OCI-LY7 (cell line): Measurements from ENCODE around the gene USP51. TPM values are rescaled to one million over a fixed set of nuclear protein-coding genes. Genes with fewer than 3 reads are reported as not detected.

ENCODE experiments used
- BruUV-seq: library from RNA; stranded (reverse); fragments of 400-500 nt; replicated peaks from 2 replicates; lab custom pipeline; 2021; lab: Mats Ljungman, UMichigan
- CTCF ChIA-PET: fragments of 300-600 bp; sonication (Branson Sonifier 250); formaldehyde crosslinking; loops from one replicate; lab custom pipeline; 2022; ENCODE audit warnings: antibody characterized with exemption; ENCODE audit not compliant: unreplicated experiment; lab: Charles Lee
- POLR2A ChIA-PET: fragments of 300-600 bp; sonication (Branson Sonifier 250); formaldehyde crosslinking; loops from one replicate; lab custom pipeline; 2022; ENCODE audit warnings: antibody characterized with exemption; lab: Charles Lee
- DNase-seq: peaks from one replicate; pipeline ENCODE4 v3.0.0-alpha.2; 2015; ENCODE audit warnings: low spot score
- H2AFZ ChIP-seq: fragments of 200-600 bp; sonication (generic), shearing (Covaris generic); 2 replicates; pipeline ENCODE4 v1.6.1; 2014; ENCODE audit warnings: mild to moderate bottlenecking, antibody characterized with exemption, low read length, moderate library complexity
- H3K27ac ChIP-seq: fragments of 200-600 bp; sonication (generic); 2 replicates; pipeline ENCODE4 v1.5.1; 2014; ENCODE audit warnings: mixed run types, low read depth, mild to moderate bottlenecking, moderate library complexity, low read length, inconsistent platforms; ENCODE audit not compliant: poor library complexity, severe bottlenecking
- H3K36me3 ChIP-seq: fragments of 200-600 bp; sonication (generic); 2 replicates; pipeline ENCODE4 v1.6.1; 2014; ENCODE audit warnings: mild to moderate bottlenecking, antibody characterized with exemption, low read length, moderate library complexity, mixed read lengths; ENCODE audit not compliant: insufficient read depth
- H3K4me1 ChIP-seq: fragments of 200-600 bp; sonication (generic); 2 replicates; pipeline ENCODE4 v1.5.1; 2014; ENCODE audit warnings: mild to moderate bottlenecking, low read length; ENCODE audit not compliant: insufficient read depth, poor library complexity, severe bottlenecking
- H3K4me2 ChIP-seq: fragments of 200-600 bp; sonication (generic); 2 replicates; pipeline ENCODE4 v1.6.1; 2014; ENCODE audit warnings: mild to moderate bottlenecking, low read length
- H3K4me3 ChIP-seq: fragments of 200-600 bp; sonication (generic); 2 replicates; pipeline ENCODE4 v1.5.1; 2014; ENCODE audit warnings: mild to moderate bottlenecking, low read depth, low read length; ENCODE audit not compliant: poor library complexity, severe bottlenecking
- H3K79me2 ChIP-seq: fragments of 200-600 bp; sonication (generic); 2 replicates; pipeline ENCODE4 v1.6.1; 2016; ENCODE audit warnings: low read depth, mild to moderate bottlenecking, low read length, moderate library complexity, mixed read lengths; ENCODE audit not compliant: insufficient read depth
- H3K9me2 ChIP-seq: fragments of 200-600 bp; sonication (generic); 2 replicates; pipeline ENCODE4 v1.6.1; 2016; ENCODE audit warnings: mild to moderate bottlenecking, low read length, mixed read lengths; ENCODE audit not compliant: insufficient read depth
- H3K9me3 ChIP-seq: fragments of 200-600 bp; sonication (generic); 2 replicates; pipeline ENCODE4 v1.6.1; 2014; ENCODE audit warnings: mild to moderate bottlenecking, mixed run types, low read length, mixed read lengths
- H4K20me1 ChIP-seq: fragments of 200-600 bp; sonication (generic); 2 replicates; pipeline ENCODE4 v1.6.1; 2014; ENCODE audit warnings: mild to moderate bottlenecking, antibody characterized with exemption, low read length, moderate library complexity, mixed read lengths; ENCODE audit not compliant: insufficient read depth
- CTCF ChIP-seq: fragments of 200-600 bp; sonication (generic); conservative IDR thresholded peaks from 2 replicates; pipeline ENCODE4 v1.5.1; 2014; ENCODE audit warnings: mild to moderate bottlenecking, antibody characterized with exemption, low read length, moderate library complexity, mixed read lengths
- EZH2phosphoT487 ChIP-seq: fragments of 200-600 bp; sonication (generic); IDR thresholded peaks from 2 replicates; pipeline ENCODE4 v1.6.1; 2018; ENCODE audit warnings: low read depth, borderline replicate concordance, mild to moderate bottlenecking, mixed run types, antibody characterized with exemption, low read length, moderate library complexity, mixed read lengths
- intact Hi-C: fragments of 100-400 bp; cut with micrococcal nuclease; formaldehyde crosslinking; loops from one replicate; pipeline ENCODE4 v1.10.0; 2022; ENCODE audit not compliant: unreplicated experiment
- total RNA-seq, 2 experiments: library from RNA; depleted of rRNA in 1 of 2; stranded (reverse); fragments of >200 nt in 1 of 2; shearing (Covaris generic) in 1 of 2; gene quantifications; 2 replicates each; pipeline ENCODE4 v1.2.3, GENCODE V29; 2014 to 2022

USP51 gene
- total RNA-seq, 2 experiments from 2014 or later, result 1.7 to 2.7 TPM

GRCh38 chrX:55490974-55491373 lies 1.3 kb upstream of the USP51 start:
- no peak for TF ChIP-seq EZH2phosphoT487
- TF ChIP-seq CTCF, result no peak
- intact Hi-C loops, result no loop called here
- no peaks in the 10 kb centered on the region for H3K79me2 ChIP-seq
- peaks cover 12% of the 10 kb centered on the region for H3K4me1 ChIP-seq
- ChIA-PET CTCF (no interaction called here), POLR2A (no interaction called here)
- no peak overlapping the region for H2AFZ ChIP-seq
- H3K27ac ChIP-seq, result no peak overlapping the region
- peak; percentile 20 for DNase-seq
- BruUV-seq, result no TSS peak
- no peaks in the 10 kb centered on the region for H3K9me2 ChIP-seq
- H4K20me1 ChIP-seq, result no peaks in the 10 kb centered on the region
- no peaks in the 10 kb centered on the region for H3K36me3 ChIP-seq
- H3K9me3 ChIP-seq, result no peaks in the 10 kb centered on the region
- no peak overlapping the region for H3K4me3 ChIP-seq
- H3K4me2 ChIP-seq, result no peak overlapping the region

DNA sequence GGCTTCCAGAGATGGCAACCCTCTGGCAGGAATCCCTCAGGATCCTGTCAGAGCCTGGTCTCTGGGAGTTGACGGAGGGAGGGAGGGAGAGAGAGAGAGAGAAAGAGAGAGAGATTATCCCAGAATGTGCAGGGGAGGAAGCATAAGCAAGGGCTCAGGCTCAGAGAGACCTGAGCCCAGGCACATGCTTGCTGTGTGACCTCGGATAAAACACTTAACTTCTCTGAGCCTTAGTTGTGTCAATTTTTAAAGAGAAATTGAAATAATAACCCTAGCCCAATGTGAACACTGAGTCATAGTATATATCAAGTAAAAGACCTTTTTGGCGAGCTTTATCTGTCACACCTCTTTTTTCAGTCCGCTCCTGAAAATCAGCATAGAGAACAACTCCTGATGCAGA lies 473 bp upstream of the USP51 start:
- no peaks in the 10 kb centered on the region for H3K9me3 ChIP-seq
- peaks cover 12% of the 10 kb centered on the region for H3K4me1 ChIP-seq
- no peaks in the 10 kb centered on the region for H3K9me2 ChIP-seq
- ChIA-PET CTCF (no interaction called here), POLR2A (interaction anchor here (3.0 kb wide), 1 partner anchor 38 kb away, joined by 19 read pairs; the partner anchor contains the start of gene MAGEH1)
- H3K36me3 ChIP-seq, result no peaks in the 10 kb centered on the region
- H3K4me3 ChIP-seq, result peak overlapping the region; percentile 75
- intact Hi-C loops, result no loop called here
- H3K27ac ChIP-seq, result no peak overlapping the region
- H4K20me1 ChIP-seq, result no peaks in the 10 kb centered on the region
- H3K4me2 ChIP-seq, result peak overlapping the region; percentile 64
- no TSS peak for BruUV-seq
- no peaks in the 10 kb centered on the region for H3K79me2 ChIP-seq
- peak overlapping the region; percentile 94; the same call in 1 of the 2 replicates for H2AFZ ChIP-seq
- no peak for TF ChIP-seq EZH2phosphoT487
- no peak for TF ChIP-seq CTCF
- DNase-seq, result no peak

GRCh38 chrX:55488593-55489313 lies 895 bp downstream of the USP51 start:
- peak; percentile 64 for DNase-seq
- peak overlapping the region; percentile 94 for H2AFZ ChIP-seq
- peak; percentile 27; the same call in 1 of the 2 replicates for TF ChIP-seq CTCF
- TF ChIP-seq EZH2phosphoT487, result no peak
- no peaks in the 10 kb centered on the region for H3K9me3 ChIP-seq
- BruUV-seq, result TSS peak; percentile 88
- H3K4me2 ChIP-seq, result peak overlapping the region; percentile 64
- ChIA-PET POLR2A (interaction anchor here (1.0 to 3.0 kb wide), 2 partner anchors 37 to 1240 kb away, joined by 3 to 19 read pairs; partner anchors contain the start of genes MAGEH1 and NBDY), CTCF (interaction anchor here (1.2 kb wide), 1 partner anchor 37 kb away, joined by 6 read pairs; the partner anchor contains the start of gene MAGEH1)
- H3K79me2 ChIP-seq, result no peaks in the 10 kb centered on the region
- H3K27ac ChIP-seq, result peak overlapping the region; percentile 77
- no peaks in the 10 kb centered on the region for H3K36me3 ChIP-seq
- no peaks in the 10 kb centered on the region for H3K9me2 ChIP-seq
- no peaks in the 10 kb centered on the region for H4K20me1 ChIP-seq
- intact Hi-C loops, result no loop called here
- peaks cover 12% of the 10 kb centered on the region for H3K4me1 ChIP-seq
- H3K4me3 ChIP-seq, result peak overlapping the region; percentile 75
